B cell (primary cell): ENCODE measurements around the gene SHC3. TPM values are rescaled to one million over a fixed set of nuclear protein-coding genes. Genes with fewer than 3 reads are reported as not detected.

Experiments
- ATAC-seq: fragments of 200-7000 bp; cut with Tn5 transposase; one replicate; pipeline ENCODE4 v1.10.0; 2021; ENCODE audit warnings: low read depth, mild to moderate bottlenecking, moderate number of reproducible peaks, moderate library complexity
- CTCF ChIA-PET: fragments of 350-600 bp; sonication (Branson Sonifier 250); formaldehyde crosslinking; loops from one replicate; lab custom pipeline; 2021; ENCODE audit warnings: antibody characterized with exemption, inconsistent platforms; lab: Charles Lee
- POLR2A ChIA-PET: fragments of 350-600 bp; sonication (Branson Sonifier 250); formaldehyde crosslinking; loops from one replicate; lab custom pipeline; 2021; ENCODE audit warnings: antibody characterized with exemption; lab: Charles Lee
- DNase-seq: peaks from one replicate; pipeline ENCODE4 v3.0.0; 2013
- H2AFZ ChIP-seq: 2 replicates; pipeline ENCODE4 v1.6.1; 2012; ENCODE audit warnings: mild to moderate bottlenecking, low read depth, low read length; ENCODE audit not compliant: insufficient read depth, poor library complexity, severe bottlenecking
- H3K27ac ChIP-seq, 2 donors: 1 replicate in 1 of 2; 2 replicates in 1 of 2; pipeline ENCODE4 v1.5.1; 2012 to 2013; ENCODE audit warnings: low read length in 2 of 2, mild to moderate bottlenecking in 2 of 2, moderate library complexity in 1 of 2
- H3K27me3 ChIP-seq, 4 experiments: fragments of 200-600 bp in 1 of 4; sonication (generic) in 1 of 4; replicated peaks in 1 of 4; 1 replicate in 2 of 4; 2 replicates in 2 of 4; pipeline versions ENCODE4 v1.6.1 to v1.7.0; 2013 to 2016; ENCODE audit warnings: low read length in 3 of 4, mild to moderate bottlenecking in 2 of 4, mixed read lengths in 1 of 4, moderate library complexity in 1 of 4; ENCODE audit not compliant: insufficient read depth in 4 of 4, control insufficient read depth in 3 of 4; ENCODE audit errors: control extremely low read depth in 1 of 4
- H3K36me3 ChIP-seq, 2 experiments: replicated peaks in 1 of 2; 1 replicate in 1 of 2; 2 replicates in 1 of 2; pipeline versions ENCODE4 v1.6.1 to v1.7.1; 2013; ENCODE audit warnings: low read length in 1 of 2; ENCODE audit not compliant: insufficient read depth in 2 of 2, control insufficient read depth in 1 of 2; ENCODE audit errors: control extremely low read depth in 1 of 2, extremely low read depth in 1 of 2
- H3K4me1 ChIP-seq, 2 donors: fragments of 200-600 bp in 1 of 2; sonication (generic) in 1 of 2; 1 replicate in 1 of 2; 2 replicates in 1 of 2; pipeline versions ENCODE4 v1.5.1 to v1.6.1; 2013 to 2017; ENCODE audit warnings: low read length in 2 of 2; ENCODE audit not compliant: control insufficient read depth in 2 of 2, insufficient read depth in 2 of 2
- H3K4me2 ChIP-seq: replicated peaks from 2 replicates; pipeline ENCODE3; 2012; ENCODE audit warnings: mild to moderate bottlenecking, low read depth, low read length; ENCODE audit not compliant: poor library complexity, severe bottlenecking
- H3K4me3 ChIP-seq, 5 experiments: fragments of 200-600 bp in 1 of 5; sonication (generic) in 1 of 5; 1 replicate in 3 of 5; 2 replicates in 2 of 5; pipeline versions ENCODE4 v1.5.1 to v1.7.0; 2011 to 2016; ENCODE audit warnings: low read length in 4 of 5, mild to moderate bottlenecking in 4 of 5, low read depth in 2 of 5, control low read depth in 1 of 5, moderate library complexity in 1 of 5; ENCODE audit not compliant: insufficient read depth in 1 of 5; ENCODE audit errors: control extremely low read depth in 1 of 5, extremely low read depth in 1 of 5
- H3K79me2 ChIP-seq: fragments of 200-600 bp; sonication (generic); one replicate; pipeline ENCODE4 v1.6.0; 2016; ENCODE audit warnings: low read length; ENCODE audit not compliant: control insufficient read depth, insufficient read depth
- H3K9ac ChIP-seq: fragments of 200-600 bp; sonication (generic); 2 replicates; pipeline ENCODE4 v1.6.1; 2017; ENCODE audit warnings: mild to moderate bottlenecking, low read length, moderate library complexity
- H3K9me3 ChIP-seq, 3 donors: one replicate each; pipeline versions ENCODE4 v1.6.1 to v1.7.1; 2013; ENCODE audit warnings: low read length in 2 of 3; ENCODE audit not compliant: control insufficient read depth in 2 of 3, insufficient read depth in 1 of 3; ENCODE audit errors: control extremely low read depth in 1 of 3
- H4K20me1 ChIP-seq: 2 replicates; pipeline ENCODE4 v1.6.0; 2012; ENCODE audit warnings: mild to moderate bottlenecking, low read length; ENCODE audit not compliant: insufficient read depth, control insufficient read depth, poor library complexity, severe bottlenecking
- H3K27ac Mint-ChIP-seq: one replicate; pipeline ENCODE4 v1.8.0; 2021; ENCODE audit warnings: mixed read lengths
- H3K27me3 Mint-ChIP-seq: one replicate; pipeline ENCODE4 v1.8.0; 2021; ENCODE audit warnings: mixed read lengths
- H3K4me1 Mint-ChIP-seq: one replicate; pipeline ENCODE4 v1.8.0; 2021; ENCODE audit warnings: mixed read lengths
- H3K4me3 Mint-ChIP-seq: one replicate; pipeline ENCODE4 v1.8.0; 2021; ENCODE audit warnings: mixed read lengths
- H3K9me3 Mint-ChIP-seq: one replicate; pipeline ENCODE4 v1.8.0; 2022; ENCODE audit warnings: mixed read lengths; ENCODE audit not compliant: insufficient read depth
- CTCF ChIP-seq: fragments of 200-600 bp; IDR thresholded peaks from one replicate; pipeline ENCODE4 v1.8.0; 2022; ENCODE audit warnings: antibody characterized with exemption, mild to moderate bottlenecking
- EZH2 ChIP-seq: IDR thresholded peaks from 2 replicates; pipeline ENCODE4 v1.6.1; 2012; ENCODE audit warnings: borderline replicate concordance, low read depth, mild to moderate bottlenecking, moderate library complexity, low read length; ENCODE audit not compliant: insufficient read depth, poor library complexity, severe bottlenecking
- WGBS: methylation state at CpG from one replicate; pipeline ENCODE4 v1.1.5; 2013; ENCODE audit warnings: missing lambda C conversion rate; ENCODE audit not compliant: insufficient coverage; 5-methylcytosine and 5-hydroxymethylcytosine counted together
- intact Hi-C: fragments of 100-400 bp; cut with micrococcal nuclease; formaldehyde crosslinking; loops from one replicate; pipeline ENCODE4 v1.10.0; 2022
- polyA plus RNA-seq: library from polyadenylated mRNA; depleted of rRNA; stranded (reverse); fragments of >200 nt; gene quantifications from 2 replicates; pipeline ENCODE4 v1.2.3, GENCODE V29; 2012
- total RNA-seq, 2 donors: library from RNA; stranded (reverse); fragments of 120-200 nt in 1 of 2; gene quantifications; 1 replicate in 1 of 2; 2 replicates in 1 of 2; pipeline versions ENCODE4 v1.2.3 to v1.2.4, GENCODE V29; 2013 to 2022

SHC3 gene
- total and polyA plus RNA-seq, 2 donors (not counting 1 experiment from before 2014, with no cell fraction given): 0.03 TPM; not detected in 1

GRCh38 chr9:89224633-89225032, 46.0 kb upstream of the SHC3 start:
- no peaks in the 10 kb centered on the region for H3K9me3 ChIP-seq
- DNase-seq (no peak), ATAC-seq (no peak)
- no peaks in the 10 kb centered on the region for H3K79me2 ChIP-seq
- no peak overlapping the region for H3K27ac ChIP-seq
- no peaks in the 10 kb centered on the region for H3K36me3 ChIP-seq
- no peak overlapping the region for H3K4me2 ChIP-seq
- H4K20me1 ChIP-seq: no peaks in the 10 kb centered on the region
- no peaks in the 10 kb centered on the region for H3K4me1 ChIP-seq
- no peak overlapping the region for H2AFZ ChIP-seq
- POLR2A ChIA-PET: no interaction called here
- H3K4me3 ChIP-seq: no peak overlapping the region
- CTCF ChIA-PET: no interaction called here
- H3K27me3 ChIP-seq: peaks cover 0 to 7% (median 3%) of the 10 kb centered on the region in 4 experiments
- H3K9me3 Mint-ChIP-seq: no peaks in the 10 kb centered on the region
- H3K4me1 Mint-ChIP-seq: no peaks in the 10 kb centered on the region
- TF ChIP-seq EZH2 (no peak), CTCF (no peak)
- H3K27ac Mint-ChIP-seq: no peak overlapping the region
- H3K27me3 Mint-ChIP-seq: peaks cover 29% of the 10 kb centered on the region
- intact Hi-C loops: no loop called here
- no CpG with 5 or more reads among the region's 4 CpGs for WGBS
- no peak overlapping the region for H3K4me3 Mint-ChIP-seq
- no peak overlapping the region for H3K9ac ChIP-seq

GRCh38 chr9:89223396-89223977, 44.9 kb upstream of the SHC3 start:
- H3K4me3 ChIP-seq: no peak overlapping the region
- H3K27ac Mint-ChIP-seq: no peak overlapping the region
- no peak for TF ChIP-seq EZH2
- TF ChIP-seq CTCF: no peak
- H4K20me1 ChIP-seq: no peaks in the 10 kb centered on the region
- ATAC-seq (no peak), DNase-seq (no peak)
- H3K9me3 ChIP-seq: no peaks in the 10 kb centered on the region
- intact Hi-C loops: no loop called here
- H3K27me3 ChIP-seq: peaks cover 0 to 7% (median 3%) of the 10 kb centered on the region in 4 experiments
- H3K79me2 ChIP-seq: no peaks in the 10 kb centered on the region
- no peaks in the 10 kb centered on the region for H3K4me1 ChIP-seq
- no peak overlapping the region for H3K9ac ChIP-seq
- no peak overlapping the region for H3K4me3 Mint-ChIP-seq
- no peak overlapping the region for H3K27ac ChIP-seq
- ChIA-PET POLR2A (no interaction called here), CTCF (no interaction called here)
- no peak overlapping the region for H2AFZ ChIP-seq
- no peaks in the 10 kb centered on the region for H3K36me3 ChIP-seq
- no peaks in the 10 kb centered on the region for H3K4me1 Mint-ChIP-seq
- H3K27me3 Mint-ChIP-seq: peaks cover 32% of the 10 kb centered on the region
- 83% methylated on average over 2 of the region's 5 CpGs for WGBS
- H3K4me2 ChIP-seq: no peak overlapping the region
- no peaks in the 10 kb centered on the region for H3K9me3 Mint-ChIP-seq
